Stomach (tissue), 9 donors: ENCODE results near the gene PPP3R2. TPM values are rescaled to one million over a fixed set of nuclear protein-coding genes. Genes with fewer than 3 reads are reported as not detected.

Source experiments
- DNase-seq, 2 donors: peaks; one replicate each; pipeline versions ENCODE4 v3.0.0 to v3.0.0-alpha.2; 2013 to 2019
- H3K27ac ChIP-seq, 5 donors: fragments of 200-600 bp in 4 of 5; sonication (generic) in 4 of 5; one replicate each; pipeline ENCODE4 v1.5.1; 2013 to 2019; ENCODE audit warnings: mild to moderate bottlenecking in 1 of 5, moderate library complexity in 1 of 5
- H3K27me3 ChIP-seq, 3 donors: fragments of 200-600 bp; sonication (generic); one replicate each; pipeline ENCODE4 v1.5.1; 2017 to 2019; ENCODE audit warnings: mixed run types in 1 of 3
- H3K36me3 ChIP-seq, 4 donors: fragments of 200-600 bp; sonication (generic); 1 replicate in 3 of 4; 2 replicates in 1 of 4; pipeline ENCODE4 v1.5.1; 2016 to 2019
- H3K4me1 ChIP-seq, 4 donors: fragments of 200-600 bp; sonication (generic); one replicate each; pipeline ENCODE4 v1.5.1; 2016 to 2019
- H3K4me3 ChIP-seq, 4 donors: fragments of 200-600 bp; sonication (generic) in 3 of 4; one replicate each; pipeline ENCODE4 v1.5.1; 2016 to 2019; ENCODE audit warnings: mild to moderate bottlenecking in 1 of 4
- H3K9me3 ChIP-seq, 4 donors: fragments of 200-600 bp; sonication (generic); one replicate each; pipeline ENCODE4 v1.5.1; 2016 to 2019
- EP300 ChIP-seq: sonication (generic); formaldehyde crosslinking; IDR thresholded peaks from one replicate; pipeline ENCODE4 v1.6.1; 2017; ENCODE audit warnings: antibody characterized with exemption
- POLR2A ChIP-seq, 4 donors: fragments of 450-650 bp; IDR thresholded peaks; one replicate each; pipeline ENCODE4 v1.6.1; 2016; ENCODE audit warnings: antibody characterized with exemption in 4 of 4, control low read depth in 2 of 4, mild to moderate bottlenecking in 1 of 4, moderate library complexity in 1 of 4
- POLR2AphosphoS5 ChIP-seq, 3 donors: sonication (generic); formaldehyde crosslinking; IDR thresholded peaks; one replicate each; pipeline ENCODE4 v1.6.1; 2016; ENCODE audit warnings: antibody characterized with exemption in 3 of 3
- whole genome bisulfite sequencing, 5 donors: extraction: QIAGEN DNeasy Blood & Tissue Kit in 3 of 5; methylation state at CpG; one replicate each; pipeline versions ENCODE4 v1.1.5 to v1.1.7; 2013 to 2018; 5-methylcytosine and 5-hydroxymethylcytosine counted together
- intact Hi-C: fragments of 100-400 bp; cut with DNase I; formaldehyde crosslinking; loops from one replicate; pipeline ENCODE4 v1.15.1; 2023; ENCODE audit warnings: low total_unique reads
- polyA plus RNA-seq, 3 donors: library from polyadenylated mRNA; stranded (reverse); fragments of 200-250 nt; gene quantifications; one replicate each; pipeline ENCODE4 v1.2.3, GENCODE V29; 2013
- total RNA-seq, 5 donors: library from RNA; depleted of rRNA; stranded (reverse); fragments of >200 nt; gene quantifications; one replicate each; pipeline versions ENCODE4 v1.1.0 to v1.2.3, GENCODE V29; 2014 to 2016
- TF ChIP-seq, protein P1 (sequence below), 7 experiments: fragments of 450-650 bp in 4 of 7; fragments of 200-600 bp in 3 of 7; sonication (generic) in 3 of 7; IDR thresholded peaks; one replicate each; pipeline ENCODE4 v1.5.1; 2016 to 2019; ENCODE audit warnings: antibody characterized with exemption in 7 of 7, control low read depth in 2 of 7, mild to moderate bottlenecking in 1 of 7
- donor health status: healthy with polysubstance abuse.
- donor health status: Bipolar disorder and iron deficiency.
- donor health status: healthy.

The PPP3R2 gene
- total and polyA plus RNA-seq, 8 donors: not detected

DNA sequence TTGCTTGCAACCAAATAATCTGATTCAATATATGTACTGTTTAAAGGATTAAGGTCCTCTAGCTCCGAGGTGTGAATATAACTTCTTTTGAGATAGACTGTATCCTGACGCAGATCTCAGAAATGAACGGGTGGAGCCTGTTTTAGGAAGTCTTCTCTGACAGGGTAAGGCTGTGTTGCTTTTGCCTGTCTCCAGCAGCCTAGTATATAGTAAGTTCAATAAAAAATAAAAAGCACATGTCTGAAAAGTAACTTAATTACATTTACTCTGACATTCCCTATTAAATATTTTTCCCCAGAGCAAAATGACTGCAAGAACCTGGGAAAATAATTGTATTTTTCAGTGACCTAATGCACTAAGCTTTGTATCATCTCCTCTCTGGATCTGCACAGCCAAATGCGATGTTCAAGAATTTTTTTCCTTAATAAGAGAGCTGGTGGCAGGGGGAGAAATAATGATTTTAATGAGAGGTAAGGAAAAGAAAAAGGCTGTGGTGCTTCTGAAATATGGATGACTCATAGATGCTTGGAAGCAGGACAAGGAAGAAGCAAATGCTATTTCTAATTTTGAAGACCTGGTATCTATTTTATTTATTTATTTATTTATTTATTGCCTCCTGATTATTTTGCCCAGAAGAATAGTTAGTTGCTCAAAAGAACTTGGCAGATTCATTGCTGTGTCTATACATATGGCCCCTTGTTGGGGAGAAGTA, 7.3 kb downstream of the PPP3R2 start:
- Histone ChIP-seq H3K4me3 (no peak overlapping the region), H3K27ac (no peak overlapping the region), H3K27me3 (no peaks in the 10 kb centered on the region), H3K9me3 (no peaks in the 10 kb centered on the region), H3K36me3 (no peaks in the 10 kb centered on the region), H3K4me1 (no peaks in the 10 kb centered on the region)
- intact Hi-C loops: no loop called here
- TF ChIP-seq, protein P1, sequence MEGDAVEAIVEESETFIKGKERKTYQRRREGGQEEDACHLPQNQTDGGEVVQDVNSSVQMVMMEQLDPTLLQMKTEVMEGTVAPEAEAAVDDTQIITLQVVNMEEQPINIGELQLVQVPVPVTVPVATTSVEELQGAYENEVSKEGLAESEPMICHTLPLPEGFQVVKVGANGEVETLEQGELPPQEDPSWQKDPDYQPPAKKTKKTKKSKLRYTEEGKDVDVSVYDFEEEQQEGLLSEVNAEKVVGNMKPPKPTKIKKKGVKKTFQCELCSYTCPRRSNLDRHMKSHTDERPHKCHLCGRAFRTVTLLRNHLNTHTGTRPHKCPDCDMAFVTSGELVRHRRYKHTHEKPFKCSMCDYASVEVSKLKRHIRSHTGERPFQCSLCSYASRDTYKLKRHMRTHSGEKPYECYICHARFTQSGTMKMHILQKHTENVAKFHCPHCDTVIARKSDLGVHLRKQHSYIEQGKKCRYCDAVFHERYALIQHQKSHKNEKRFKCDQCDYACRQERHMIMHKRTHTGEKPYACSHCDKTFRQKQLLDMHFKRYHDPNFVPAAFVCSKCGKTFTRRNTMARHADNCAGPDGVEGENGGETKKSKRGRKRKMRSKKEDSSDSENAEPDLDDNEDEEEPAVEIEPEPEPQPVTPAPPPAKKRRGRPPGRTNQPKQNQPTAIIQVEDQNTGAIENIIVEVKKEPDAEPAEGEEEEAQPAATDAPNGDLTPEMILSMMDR (IDR thresholded peaks at IDR 0.05): no peak
- TF ChIP-seq EP300 (no peak), POLR2AphosphoS5 (IDR thresholded peaks at IDR 0.05) (no peak), POLR2A (IDR thresholded peaks at IDR 0.05) (no peak)
- DNase-seq: no peak
- WGBS, 5 donors: 81 to 88% (median 86%) methylated on average over 4 of the region's 4 CpGs

DNA sequence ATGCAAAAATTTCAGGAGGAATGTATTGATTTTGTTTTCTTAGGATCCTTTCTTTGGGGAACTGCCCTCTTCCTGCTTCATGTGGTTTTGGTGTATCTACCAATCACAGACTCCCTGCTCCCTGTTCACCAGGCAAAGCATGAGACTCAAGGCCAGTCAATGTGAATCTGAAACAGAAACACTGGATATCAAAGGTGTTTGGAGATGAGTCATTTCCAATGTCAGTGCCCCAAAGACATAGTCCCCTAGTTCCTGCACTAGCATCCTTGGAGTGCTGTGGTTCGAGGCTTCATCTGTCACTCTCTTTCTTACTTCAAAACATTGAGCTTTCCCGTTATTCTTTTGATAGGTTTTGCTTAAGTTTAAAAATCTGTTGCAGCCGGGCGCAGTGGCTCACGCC, 8.1 kb downstream of the PPP3R2 start:
- no peak for TF ChIP-seq EP300
- TF ChIP-seq POLR2A (IDR thresholded peaks at IDR 0.05): no peak
- TF ChIP-seq, protein P1 (IDR thresholded peaks at IDR 0.05): no peak
- TF ChIP-seq POLR2AphosphoS5 (IDR thresholded peaks at IDR 0.05): no peak
- H3K36me3 ChIP-seq: no peaks in the 10 kb centered on the region
- H3K9me3 ChIP-seq: no peaks in the 10 kb centered on the region
- no peak overlapping the region for H3K4me3 ChIP-seq
- no peaks in the 10 kb centered on the region for H3K27me3 ChIP-seq
- H3K27ac ChIP-seq: no peak overlapping the region
- H3K4me1 ChIP-seq: no peaks in the 10 kb centered on the region
- 71 to 92% (median 86%) methylated on average over 5 of the region's 5 CpGs for WGBS, 5 donors
- intact Hi-C loops: no loop called here
- DNase-seq: no peak

GRCh38 chr9:101585740-101586139, 9.0 kb downstream of the PPP3R2 start:
- DNase-seq: no peak
- Histone ChIP-seq H3K36me3 (no peaks in the 10 kb centered on the region), H3K4me3 (no peak overlapping the region), H3K27ac (no peak overlapping the region), H3K9me3 (no peaks in the 10 kb centered on the region), H3K4me1 (no peaks in the 10 kb centered on the region), H3K27me3 (no peaks in the 10 kb centered on the region)
- intact Hi-C loops: no loop called here
- TF ChIP-seq, protein P1 (IDR thresholded peaks at IDR 0.05): no peak
- TF ChIP-seq POLR2A (IDR thresholded peaks at IDR 0.05) (no peak), EP300 (no peak), POLR2AphosphoS5 (IDR thresholded peaks at IDR 0.05) (no peak)
- 50 to 84% (median 60%) methylated on average over 3 of the region's 3 CpGs for WGBS, 5 donors

DNA sequence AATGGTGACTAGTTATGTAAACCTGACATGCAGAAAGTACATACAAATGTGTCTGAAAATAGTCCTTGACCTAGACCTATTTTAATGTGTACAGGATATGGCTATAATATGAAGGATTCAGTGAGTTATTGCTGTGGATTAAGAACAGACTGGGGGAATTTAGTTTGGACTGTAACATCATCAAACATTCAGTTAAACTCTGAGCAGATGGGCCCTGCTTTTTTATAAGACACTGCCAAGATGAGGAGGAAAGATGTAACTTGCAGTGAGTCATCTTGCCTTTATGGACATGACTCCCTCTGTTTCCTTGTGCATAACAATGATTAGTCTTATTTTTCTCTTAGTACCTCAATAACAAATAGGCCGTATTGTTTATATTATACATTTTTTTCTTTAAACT, 12.2 kb downstream of the PPP3R2 start:
- Histone ChIP-seq H3K4me1 (no peaks in the 10 kb centered on the region), H3K27ac (no peak overlapping the region), H3K36me3 (no peaks in the 10 kb centered on the region), H3K27me3 (no peaks in the 10 kb centered on the region), H3K9me3 (no peaks in the 10 kb centered on the region), H3K4me3 (no peak overlapping the region)
- intact Hi-C loops: no loop called here
- DNase-seq: peak in 1 of 2 donors; percentile 22
- TF ChIP-seq EP300 (no peak), POLR2A (IDR thresholded peaks at IDR 0.05) (no peak), POLR2AphosphoS5 (IDR thresholded peaks at IDR 0.05) (no peak)
- TF ChIP-seq, protein P1 (IDR thresholded peaks at IDR 0.05): no peak
- 35 to 75% (median 64%) methylated on average over 1 of the region's 1 CpG for WGBS, 5 donors
